ENCODE measurements around the gene TFB2M. TPM values are rescaled to one million over a fixed set of nuclear protein-coding genes. Genes with fewer than 3 reads are reported as not detected.

TFB2M gene
- total and polyA plus RNA-seq, 8 donors: 4.7 to 34.8 (median 10.9) TPM

DNA sequence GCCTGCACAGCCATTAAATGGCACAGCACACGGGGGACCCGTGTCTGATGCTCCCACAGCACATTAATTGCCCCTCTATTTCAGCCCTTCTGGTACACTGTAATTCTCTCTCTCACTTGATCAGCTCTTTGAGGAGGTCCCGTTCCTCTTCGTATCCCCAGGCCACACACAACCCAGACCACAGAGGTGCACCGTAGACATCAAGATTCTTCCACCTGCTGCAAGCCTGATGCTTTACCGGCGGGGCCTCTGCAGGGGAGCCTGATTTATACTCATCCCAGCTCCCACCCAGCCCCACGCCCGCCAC lies 59.7 kb downstream of the TFB2M start:
- intact Hi-C loops (cut with DNase I; ENCODE audit: low total_unique reads): loop anchor here (10.0 kb wide), 1 partner anchor 188 kb away; no protein-coding TSS in a partner anchor

DNA sequence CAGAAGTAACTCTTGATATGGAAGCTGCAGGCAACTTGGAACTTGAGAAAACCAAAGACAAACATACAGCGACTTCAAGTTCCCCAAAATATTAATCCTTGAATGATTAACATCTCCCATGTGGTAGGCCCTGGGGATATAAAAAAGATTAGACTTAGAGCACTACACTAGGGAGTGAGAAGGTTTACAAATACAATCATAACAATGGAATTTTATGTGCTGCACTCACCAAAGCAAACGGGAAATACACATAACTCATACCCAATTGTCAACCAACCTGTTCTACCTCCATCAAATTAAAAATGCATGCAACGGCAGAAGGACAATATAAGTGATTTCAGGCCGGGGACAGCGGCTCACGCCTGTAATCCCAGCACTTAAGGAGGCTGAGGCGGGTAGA lies 62.7 kb downstream of the TFB2M start:
- WGBS, 5 donors: 70 to 77% (median 72%) methylated on average over 7 of the region's 7 CpGs
- H3K27ac ChIP-seq: no peak overlapping the region
- no peak overlapping the region for H3K4me3 ChIP-seq
- H3K4me1 ChIP-seq: peaks cover 5 to 22% (median 16%) of the 10 kb centered on the region in 4 donors
- no peaks in the 10 kb centered on the region for H3K9me3 ChIP-seq
- intact Hi-C loops (cut with DNase I; ENCODE audit: low total_unique reads): loop anchor here (10.0 kb wide), 1 partner anchor 191 kb away; no protein-coding TSS in a partner anchor
- H3K36me3 ChIP-seq: no peaks in the 10 kb centered on the region
- DNase-seq: no peak
- TF ChIP-seq POLR2A (IDR thresholded peaks at IDR 0.05) (no peak), POLR2AphosphoS5 (IDR thresholded peaks at IDR 0.05) (no peak), EP300 (IDR thresholded peaks at IDR 0.05) (no peak)
- TF ChIP-seq, protein P1, sequence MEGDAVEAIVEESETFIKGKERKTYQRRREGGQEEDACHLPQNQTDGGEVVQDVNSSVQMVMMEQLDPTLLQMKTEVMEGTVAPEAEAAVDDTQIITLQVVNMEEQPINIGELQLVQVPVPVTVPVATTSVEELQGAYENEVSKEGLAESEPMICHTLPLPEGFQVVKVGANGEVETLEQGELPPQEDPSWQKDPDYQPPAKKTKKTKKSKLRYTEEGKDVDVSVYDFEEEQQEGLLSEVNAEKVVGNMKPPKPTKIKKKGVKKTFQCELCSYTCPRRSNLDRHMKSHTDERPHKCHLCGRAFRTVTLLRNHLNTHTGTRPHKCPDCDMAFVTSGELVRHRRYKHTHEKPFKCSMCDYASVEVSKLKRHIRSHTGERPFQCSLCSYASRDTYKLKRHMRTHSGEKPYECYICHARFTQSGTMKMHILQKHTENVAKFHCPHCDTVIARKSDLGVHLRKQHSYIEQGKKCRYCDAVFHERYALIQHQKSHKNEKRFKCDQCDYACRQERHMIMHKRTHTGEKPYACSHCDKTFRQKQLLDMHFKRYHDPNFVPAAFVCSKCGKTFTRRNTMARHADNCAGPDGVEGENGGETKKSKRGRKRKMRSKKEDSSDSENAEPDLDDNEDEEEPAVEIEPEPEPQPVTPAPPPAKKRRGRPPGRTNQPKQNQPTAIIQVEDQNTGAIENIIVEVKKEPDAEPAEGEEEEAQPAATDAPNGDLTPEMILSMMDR (IDR thresholded peaks at IDR 0.05): no peak
- H3K27me3 ChIP-seq: no peaks in the 10 kb centered on the region

More for the DNA sequence above, 59.7 kb downstream of the TFB2M start:
- no peaks in the 10 kb centered on the region for H3K9me3 ChIP-seq
- peaks cover 5 to 22% (median 16%) of the 10 kb centered on the region in 4 donors for H3K4me1 ChIP-seq
- TF ChIP-seq, protein P1 (IDR thresholded peaks at IDR 0.05): no peak
- TF ChIP-seq POLR2A (IDR thresholded peaks at IDR 0.05): no peak
- TF ChIP-seq EP300 (IDR thresholded peaks at IDR 0.05): no peak
- TF ChIP-seq POLR2AphosphoS5 (IDR thresholded peaks at IDR 0.05): no peak
- DNase-seq: no peak
- no peaks in the 10 kb centered on the region for H3K27me3 ChIP-seq
- 1 to 7% (median 5%) methylated on average over 9 of the region's 9 CpGs for WGBS, 5 donors
- H3K36me3 ChIP-seq: no peaks in the 10 kb centered on the region
- peak overlapping the region; percentile 83 to 100 (median 96) for H3K4me3 ChIP-seq
- peak overlapping the region in 2 of 5 donors; percentile 78 to 80 for H3K27ac ChIP-seq

DNA sequence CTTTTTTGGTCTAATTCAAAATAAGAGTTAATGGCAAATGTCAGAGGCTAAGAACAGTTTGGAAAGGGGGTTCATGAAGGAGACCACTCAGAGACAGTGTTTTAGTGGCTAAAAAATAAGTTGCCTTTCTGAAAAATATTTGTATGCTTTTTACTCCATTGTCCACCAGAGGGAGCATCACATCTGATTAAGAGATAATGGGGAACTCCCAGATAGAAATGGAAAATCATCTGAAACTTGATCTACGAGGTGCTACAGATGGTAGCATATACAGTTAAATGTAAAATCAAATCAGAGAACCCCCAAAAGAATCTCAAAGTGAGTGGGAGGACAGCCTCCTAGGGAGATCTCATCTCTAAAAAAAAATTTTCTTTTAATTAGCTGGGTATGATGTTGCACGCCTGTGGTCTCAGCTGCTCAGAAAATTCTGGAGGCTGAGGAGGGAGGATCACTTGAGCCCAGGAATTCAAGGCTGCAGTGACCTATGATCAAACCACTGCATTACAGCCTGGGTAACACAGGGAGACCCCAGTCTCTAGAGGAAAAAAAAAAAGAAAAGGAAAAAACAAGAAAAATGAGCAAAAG lies 68.6 kb downstream of the TFB2M start:
- no peak for TF ChIP-seq POLR2A (IDR thresholded peaks at IDR 0.05)
- TF ChIP-seq, protein P1 (IDR thresholded peaks at IDR 0.05): peak in 5 of 7 experiments; percentile 25 to 70 (median 52)
- intact Hi-C loops (cut with DNase I; ENCODE audit: low total_unique reads): loop anchor here (10.0 kb wide), 1 partner anchor 257 kb away; no protein-coding TSS in a partner anchor
- H3K4me1 ChIP-seq: peaks cover 0 to 12% (median 6%) of the 10 kb centered on the region in 4 donors
- peak in 1 of 2 donors; percentile 80 for DNase-seq
- H3K36me3 ChIP-seq: no peaks in the 10 kb centered on the region
- WGBS, 5 donors: 49 to 58% (median 55%) methylated on average over 2 of the region's 2 CpGs
- H3K27me3 ChIP-seq: no peaks in the 10 kb centered on the region
- no peaks in the 10 kb centered on the region for H3K9me3 ChIP-seq
- H3K27ac ChIP-seq: no peak overlapping the region
- no peak overlapping the region for H3K4me3 ChIP-seq

DNA sequence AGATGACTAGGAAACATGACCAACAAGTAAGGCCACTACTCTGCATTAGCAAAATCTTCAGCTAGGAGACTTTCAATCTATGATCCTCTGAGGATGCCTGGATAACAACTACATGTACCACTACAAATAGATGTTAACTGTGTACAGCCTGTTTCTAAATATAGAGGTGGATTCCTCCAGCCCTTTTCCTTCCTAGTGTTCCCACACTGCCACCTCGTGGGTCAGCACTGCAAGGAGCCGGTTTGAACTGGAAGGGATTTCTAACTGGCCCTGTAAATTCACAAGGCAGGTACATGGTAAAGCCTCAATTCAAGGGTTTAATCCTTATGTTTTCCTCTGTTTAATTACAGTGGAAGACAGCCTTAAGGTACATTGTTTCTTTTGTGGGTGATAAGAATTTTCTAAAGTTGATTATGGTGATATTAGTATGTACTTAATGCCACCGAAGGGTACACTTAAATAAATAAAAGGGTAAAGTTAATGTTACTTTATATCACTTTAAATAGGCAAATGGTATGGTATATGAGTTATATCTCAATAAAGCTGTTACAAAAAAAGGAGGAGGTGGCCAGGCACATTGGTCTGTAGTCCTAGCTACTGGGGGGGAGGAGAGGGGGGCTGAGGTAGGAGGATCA lies 73.3 kb downstream of the TFB2M start:
- intact Hi-C loops (cut with DNase I; ENCODE audit: low total_unique reads): loop anchor here (10.0 kb wide), 1 partner anchor 262 kb away; no protein-coding TSS in a partner anchor
- H3K27ac ChIP-seq: peak overlapping the region in 1 of 5 donors; percentile 43
- H3K4me1 ChIP-seq: peaks cover 0 to 16% (median 10%) of the 10 kb centered on the region in 4 donors
- H3K27me3 ChIP-seq: no peaks in the 10 kb centered on the region
- no peak overlapping the region for H3K4me3 ChIP-seq
- no peaks in the 10 kb centered on the region for H3K36me3 ChIP-seq
- WGBS, 5 donors: 16 to 26% (median 17%) methylated on average over 3 of the region's 3 CpGs
- DNase-seq: peak; percentile 70 to 90
- TF ChIP-seq POLR2A (IDR thresholded peaks at IDR 0.05) (no peak), POLR2AphosphoS5 (IDR thresholded peaks at IDR 0.05) (no peak)
- TF ChIP-seq, protein P1 (IDR thresholded peaks at IDR 0.05): peak in 5 of 7 experiments; percentile 22 to 74 (median 59)
- H3K9me3 ChIP-seq: no peaks in the 10 kb centered on the region

Measured in stomach (tissue), 9 donors.